B cell (primary cell): ENCODE measurements around the gene CWC25. TPM values are rescaled to one million over a fixed set of nuclear protein-coding genes. Genes with fewer than 3 reads are reported as not detected.

Experiments used
- ATAC-seq: fragments of 200-7000 bp; cut with Tn5 transposase; one replicate; pipeline ENCODE4 v1.10.0; 2021; ENCODE audit warnings: low read depth, mild to moderate bottlenecking, moderate number of reproducible peaks, moderate library complexity
- CTCF ChIA-PET: fragments of 350-600 bp; sonication (Branson Sonifier 250); formaldehyde crosslinking; loops from one replicate; lab custom pipeline; 2021; ENCODE audit warnings: antibody characterized with exemption, inconsistent platforms; lab: Charles Lee
- POLR2A ChIA-PET: fragments of 350-600 bp; sonication (Branson Sonifier 250); formaldehyde crosslinking; loops from one replicate; lab custom pipeline; 2021; ENCODE audit warnings: antibody characterized with exemption; lab: Charles Lee
- DNase-seq: peaks from one replicate; pipeline ENCODE4 v3.0.0; 2013
- H2AFZ ChIP-seq: 2 replicates; pipeline ENCODE4 v1.6.1; 2012; ENCODE audit warnings: mild to moderate bottlenecking, low read depth, low read length; ENCODE audit not compliant: insufficient read depth, poor library complexity, severe bottlenecking
- H3K27ac ChIP-seq, 2 donors: 1 replicate in 1 of 2; 2 replicates in 1 of 2; pipeline ENCODE4 v1.5.1; 2012 to 2013; ENCODE audit warnings: low read length in 2 of 2, mild to moderate bottlenecking in 2 of 2, moderate library complexity in 1 of 2
- H3K27me3 ChIP-seq, 4 experiments: fragments of 200-600 bp in 1 of 4; sonication (generic) in 1 of 4; replicated peaks in 1 of 4; 1 replicate in 2 of 4; 2 replicates in 2 of 4; pipeline versions ENCODE4 v1.6.1 to v1.7.0; 2013 to 2016; ENCODE audit warnings: low read length in 3 of 4, mild to moderate bottlenecking in 2 of 4, mixed read lengths in 1 of 4, moderate library complexity in 1 of 4; ENCODE audit not compliant: insufficient read depth in 4 of 4, control insufficient read depth in 3 of 4; ENCODE audit errors: control extremely low read depth in 1 of 4
- H3K36me3 ChIP-seq, 2 experiments: replicated peaks in 1 of 2; 1 replicate in 1 of 2; 2 replicates in 1 of 2; pipeline versions ENCODE4 v1.6.1 to v1.7.1; 2013; ENCODE audit warnings: low read length in 1 of 2; ENCODE audit not compliant: insufficient read depth in 2 of 2, control insufficient read depth in 1 of 2; ENCODE audit errors: control extremely low read depth in 1 of 2, extremely low read depth in 1 of 2
- H3K4me1 ChIP-seq, 2 donors: fragments of 200-600 bp in 1 of 2; sonication (generic) in 1 of 2; 1 replicate in 1 of 2; 2 replicates in 1 of 2; pipeline versions ENCODE4 v1.5.1 to v1.6.1; 2013 to 2017; ENCODE audit warnings: low read length in 2 of 2; ENCODE audit not compliant: control insufficient read depth in 2 of 2, insufficient read depth in 2 of 2
- H3K4me2 ChIP-seq: replicated peaks from 2 replicates; pipeline ENCODE3; 2012; ENCODE audit warnings: mild to moderate bottlenecking, low read depth, low read length; ENCODE audit not compliant: poor library complexity, severe bottlenecking
- H3K4me3 ChIP-seq, 5 experiments: fragments of 200-600 bp in 1 of 5; sonication (generic) in 1 of 5; 1 replicate in 3 of 5; 2 replicates in 2 of 5; pipeline versions ENCODE4 v1.5.1 to v1.7.0; 2011 to 2016; ENCODE audit warnings: low read length in 4 of 5, mild to moderate bottlenecking in 4 of 5, low read depth in 2 of 5, control low read depth in 1 of 5, moderate library complexity in 1 of 5; ENCODE audit not compliant: insufficient read depth in 1 of 5; ENCODE audit errors: control extremely low read depth in 1 of 5, extremely low read depth in 1 of 5
- H3K79me2 ChIP-seq: fragments of 200-600 bp; sonication (generic); one replicate; pipeline ENCODE4 v1.6.0; 2016; ENCODE audit warnings: low read length; ENCODE audit not compliant: control insufficient read depth, insufficient read depth
- H3K9ac ChIP-seq: fragments of 200-600 bp; sonication (generic); 2 replicates; pipeline ENCODE4 v1.6.1; 2017; ENCODE audit warnings: mild to moderate bottlenecking, low read length, moderate library complexity
- H3K9me3 ChIP-seq, 3 donors: one replicate each; pipeline versions ENCODE4 v1.6.1 to v1.7.1; 2013; ENCODE audit warnings: low read length in 2 of 3; ENCODE audit not compliant: control insufficient read depth in 2 of 3, insufficient read depth in 1 of 3; ENCODE audit errors: control extremely low read depth in 1 of 3
- H4K20me1 ChIP-seq: 2 replicates; pipeline ENCODE4 v1.6.0; 2012; ENCODE audit warnings: mild to moderate bottlenecking, low read length; ENCODE audit not compliant: insufficient read depth, control insufficient read depth, poor library complexity, severe bottlenecking
- H3K27ac Mint-ChIP-seq: one replicate; pipeline ENCODE4 v1.8.0; 2021; ENCODE audit warnings: mixed read lengths
- H3K27me3 Mint-ChIP-seq: one replicate; pipeline ENCODE4 v1.8.0; 2021; ENCODE audit warnings: mixed read lengths
- H3K4me1 Mint-ChIP-seq: one replicate; pipeline ENCODE4 v1.8.0; 2021; ENCODE audit warnings: mixed read lengths
- H3K4me3 Mint-ChIP-seq: one replicate; pipeline ENCODE4 v1.8.0; 2021; ENCODE audit warnings: mixed read lengths
- H3K9me3 Mint-ChIP-seq: one replicate; pipeline ENCODE4 v1.8.0; 2022; ENCODE audit warnings: mixed read lengths; ENCODE audit not compliant: insufficient read depth
- EZH2 ChIP-seq: IDR thresholded peaks from 2 replicates; pipeline ENCODE4 v1.6.1; 2012; ENCODE audit warnings: borderline replicate concordance, low read depth, mild to moderate bottlenecking, moderate library complexity, low read length; ENCODE audit not compliant: insufficient read depth, poor library complexity, severe bottlenecking
- WGBS: methylation state at CpG from one replicate; pipeline ENCODE4 v1.1.5; 2013; ENCODE audit warnings: missing lambda C conversion rate; ENCODE audit not compliant: insufficient coverage; 5-methylcytosine and 5-hydroxymethylcytosine counted together
- intact Hi-C: fragments of 100-400 bp; cut with micrococcal nuclease; formaldehyde crosslinking; loops from one replicate; pipeline ENCODE4 v1.10.0; 2022
- polyA plus RNA-seq: library from polyadenylated mRNA; depleted of rRNA; stranded (reverse); fragments of >200 nt; gene quantifications from 2 replicates; pipeline ENCODE4 v1.2.3, GENCODE V29; 2012
- total RNA-seq, 2 donors: library from RNA; stranded (reverse); fragments of 120-200 nt in 1 of 2; gene quantifications; 1 replicate in 1 of 2; 2 replicates in 1 of 2; pipeline versions ENCODE4 v1.2.3 to v1.2.4, GENCODE V29; 2013 to 2022
- TF ChIP-seq, protein P1 (sequence below): fragments of 200-600 bp; IDR thresholded peaks from one replicate; pipeline ENCODE4 v1.8.0; 2022; ENCODE audit warnings: antibody characterized with exemption, mild to moderate bottlenecking

Gene CWC25
- total and polyA plus RNA-seq, 2 donors (not counting 1 experiment from before 2014, with no cell fraction given), result 39.3 to 40.8 TPM

DNA sequence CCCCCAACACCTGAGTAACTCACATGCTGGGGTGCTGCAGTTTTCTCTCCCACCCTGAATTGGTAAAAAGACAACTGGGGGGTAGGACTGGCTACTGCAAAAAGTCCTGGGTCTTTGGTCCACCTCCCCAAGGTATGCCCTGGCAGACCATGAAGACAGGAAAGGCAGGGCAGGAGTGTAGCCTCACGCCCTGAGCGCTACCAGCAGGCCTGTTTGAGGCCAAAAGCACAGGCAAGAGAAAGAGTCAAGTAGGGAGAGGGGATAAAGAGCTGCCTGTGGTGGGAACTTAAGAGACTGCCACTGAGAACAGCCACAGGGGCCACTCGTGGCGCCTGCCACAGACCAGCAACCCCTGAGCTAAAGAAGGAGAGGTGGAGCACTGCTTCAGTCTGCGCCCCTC, 58.8 kb downstream of the CWC25 start:
- no peaks in the 10 kb centered on the region for H3K27me3 ChIP-seq
- H3K4me2 ChIP-seq, result no peak overlapping the region
- Mint-ChIP-seq H3K9me3 (no peaks in the 10 kb centered on the region), H3K4me3 (no peak overlapping the region), H3K27ac (no peak overlapping the region), H3K4me1 (no peaks in the 10 kb centered on the region), H3K27me3 (no peaks in the 10 kb centered on the region)
- peaks cover 2 to 78% of the 10 kb centered on the region in 2 experiments for H3K36me3 ChIP-seq
- no peaks in the 10 kb centered on the region for H4K20me1 ChIP-seq
- H3K27ac ChIP-seq, result no peak overlapping the region
- intact Hi-C loops, result no loop called here
- H3K9me3 ChIP-seq, result no peaks in the 10 kb centered on the region
- ChIA-PET CTCF (no interaction called here), POLR2A (no interaction called here)
- no peak overlapping the region for H3K9ac ChIP-seq
- H2AFZ ChIP-seq, result no peak overlapping the region
- H3K79me2 ChIP-seq, result no peaks in the 10 kb centered on the region
- ATAC-seq (no peak), DNase-seq (no peak)
- H3K4me1 ChIP-seq, result no peaks in the 10 kb centered on the region
- 95% methylated on average over 5 of the region's 5 CpGs for WGBS
- TF ChIP-seq, protein P1, sequence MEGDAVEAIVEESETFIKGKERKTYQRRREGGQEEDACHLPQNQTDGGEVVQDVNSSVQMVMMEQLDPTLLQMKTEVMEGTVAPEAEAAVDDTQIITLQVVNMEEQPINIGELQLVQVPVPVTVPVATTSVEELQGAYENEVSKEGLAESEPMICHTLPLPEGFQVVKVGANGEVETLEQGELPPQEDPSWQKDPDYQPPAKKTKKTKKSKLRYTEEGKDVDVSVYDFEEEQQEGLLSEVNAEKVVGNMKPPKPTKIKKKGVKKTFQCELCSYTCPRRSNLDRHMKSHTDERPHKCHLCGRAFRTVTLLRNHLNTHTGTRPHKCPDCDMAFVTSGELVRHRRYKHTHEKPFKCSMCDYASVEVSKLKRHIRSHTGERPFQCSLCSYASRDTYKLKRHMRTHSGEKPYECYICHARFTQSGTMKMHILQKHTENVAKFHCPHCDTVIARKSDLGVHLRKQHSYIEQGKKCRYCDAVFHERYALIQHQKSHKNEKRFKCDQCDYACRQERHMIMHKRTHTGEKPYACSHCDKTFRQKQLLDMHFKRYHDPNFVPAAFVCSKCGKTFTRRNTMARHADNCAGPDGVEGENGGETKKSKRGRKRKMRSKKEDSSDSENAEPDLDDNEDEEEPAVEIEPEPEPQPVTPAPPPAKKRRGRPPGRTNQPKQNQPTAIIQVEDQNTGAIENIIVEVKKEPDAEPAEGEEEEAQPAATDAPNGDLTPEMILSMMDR, result no peak
- TF ChIP-seq EZH2, result no peak
- H3K4me3 ChIP-seq, result no peak overlapping the region

DNA sequence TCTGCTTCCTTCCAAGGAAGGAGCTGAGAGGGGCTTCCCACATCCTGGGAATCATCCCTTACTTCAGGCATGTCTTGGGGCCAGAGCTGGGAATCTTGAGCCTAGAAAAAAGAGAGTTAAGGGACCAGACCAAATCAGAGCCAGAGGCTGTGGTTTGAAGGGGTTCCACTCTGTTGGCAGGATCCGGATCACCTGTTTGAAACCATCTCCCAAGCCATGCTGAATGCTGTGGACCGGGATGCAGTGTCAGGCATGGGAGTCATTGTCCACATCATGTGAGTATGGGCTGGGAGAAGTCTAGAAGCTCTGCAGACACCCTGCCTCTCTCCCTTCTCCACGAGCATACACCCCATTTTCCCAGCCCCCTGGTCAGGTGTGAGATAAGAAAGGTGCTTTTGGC, 62.9 kb downstream of the CWC25 start:
- POLR2A ChIA-PET, result interaction anchor here (1.3 kb wide), 1 partner anchor 10 kb away, joined by 4 read pairs; the partner anchor contains the start of gene PSMB3

More for the DNA sequence above, 62.9 kb downstream of the CWC25 start:
- Mint-ChIP-seq H3K27ac (no peak overlapping the region), H3K4me1 (peaks cover 4% of the 10 kb centered on the region), H3K27me3 (no peaks in the 10 kb centered on the region), H3K9me3 (no peaks in the 10 kb centered on the region), H3K4me3 (no peak overlapping the region)
- H3K4me3 ChIP-seq, result no peak overlapping the region
- TF ChIP-seq EZH2, result no peak
- TF ChIP-seq, protein P1, result no peak
- peaks cover 13% of the 10 kb centered on the region for H4K20me1 ChIP-seq
- no peak for DNase-seq
- CTCF ChIA-PET, result interaction anchor here (1.0 to 1.8 kb wide), 4 partner anchors 27 to 413 kb away, joined by 3 to 6 read pairs (median 4); no protein-coding TSS in a partner anchor
- no peaks in the 10 kb centered on the region for H3K9me3 ChIP-seq
- no peak overlapping the region for H3K4me2 ChIP-seq
- H3K36me3 ChIP-seq, result peaks cover 3 to 82% of the 10 kb centered on the region in 2 experiments
- H3K27me3 ChIP-seq, result no peaks in the 10 kb centered on the region
- H3K79me2 ChIP-seq, result peaks cover 6% of the 10 kb centered on the region
- intact Hi-C loops, result no loop called here
- no peak for ATAC-seq
- H3K27ac ChIP-seq, result no peak overlapping the region
- H3K9ac ChIP-seq, result no peak overlapping the region
- H3K4me1 ChIP-seq, result no peaks in the 10 kb centered on the region
- H2AFZ ChIP-seq, result no peak overlapping the region
- WGBS, result 100% methylated on average over 1 of the region's 3 CpGs
